ENCODE results near the gene ATAD3C.
"Not testable (repeated sequence)": the region's sequence is repeated elsewhere in the genome, so short reads cannot be mapped to it uniquely, and the experiment has no call there.

DNA sequence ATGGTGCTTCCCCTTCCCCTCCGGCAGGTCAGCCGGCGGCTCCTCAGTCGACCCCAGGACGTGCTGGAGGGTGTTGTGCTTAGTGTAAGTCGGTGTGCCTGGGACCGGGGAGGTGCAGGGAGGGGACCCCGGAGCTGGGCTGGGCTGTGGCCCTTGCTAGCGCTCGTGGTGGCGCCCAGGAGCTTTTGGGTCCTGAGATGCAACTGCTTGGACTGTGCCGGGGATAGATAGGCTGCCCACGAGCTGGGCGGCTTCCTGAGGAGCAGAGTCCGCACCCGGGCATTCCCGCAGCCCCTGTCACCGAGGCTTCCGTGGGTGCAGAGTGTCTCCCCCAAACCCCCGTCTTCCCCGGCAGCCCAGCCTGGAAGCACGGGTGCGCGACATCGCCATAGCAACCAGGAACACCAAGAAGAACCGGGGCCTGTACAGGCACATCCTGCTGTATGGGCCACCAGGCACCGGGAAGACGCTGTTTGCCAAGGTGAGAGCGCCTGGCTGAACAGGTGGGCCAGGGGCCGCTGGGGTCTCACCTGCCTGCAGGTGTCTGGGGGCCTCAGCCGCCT is 36.3 kb downstream of the ATAD3C start:
- TF ChIP-seq, protein P1, sequence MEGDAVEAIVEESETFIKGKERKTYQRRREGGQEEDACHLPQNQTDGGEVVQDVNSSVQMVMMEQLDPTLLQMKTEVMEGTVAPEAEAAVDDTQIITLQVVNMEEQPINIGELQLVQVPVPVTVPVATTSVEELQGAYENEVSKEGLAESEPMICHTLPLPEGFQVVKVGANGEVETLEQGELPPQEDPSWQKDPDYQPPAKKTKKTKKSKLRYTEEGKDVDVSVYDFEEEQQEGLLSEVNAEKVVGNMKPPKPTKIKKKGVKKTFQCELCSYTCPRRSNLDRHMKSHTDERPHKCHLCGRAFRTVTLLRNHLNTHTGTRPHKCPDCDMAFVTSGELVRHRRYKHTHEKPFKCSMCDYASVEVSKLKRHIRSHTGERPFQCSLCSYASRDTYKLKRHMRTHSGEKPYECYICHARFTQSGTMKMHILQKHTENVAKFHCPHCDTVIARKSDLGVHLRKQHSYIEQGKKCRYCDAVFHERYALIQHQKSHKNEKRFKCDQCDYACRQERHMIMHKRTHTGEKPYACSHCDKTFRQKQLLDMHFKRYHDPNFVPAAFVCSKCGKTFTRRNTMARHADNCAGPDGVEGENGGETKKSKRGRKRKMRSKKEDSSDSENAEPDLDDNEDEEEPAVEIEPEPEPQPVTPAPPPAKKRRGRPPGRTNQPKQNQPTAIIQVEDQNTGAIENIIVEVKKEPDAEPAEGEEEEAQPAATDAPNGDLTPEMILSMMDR (IDR thresholded peaks at IDR 0.05) = not testable (repeated sequence)
- not testable (repeated sequence) for TF ChIP-seq POLR2A, POLR2AphosphoS5, EP300 (IDR thresholded peaks at IDR 0.05)

Measured in gastroesophageal sphincter (tissue), 3 donors.